Measurements from ENCODE around the gene CDX2.

DNA sequence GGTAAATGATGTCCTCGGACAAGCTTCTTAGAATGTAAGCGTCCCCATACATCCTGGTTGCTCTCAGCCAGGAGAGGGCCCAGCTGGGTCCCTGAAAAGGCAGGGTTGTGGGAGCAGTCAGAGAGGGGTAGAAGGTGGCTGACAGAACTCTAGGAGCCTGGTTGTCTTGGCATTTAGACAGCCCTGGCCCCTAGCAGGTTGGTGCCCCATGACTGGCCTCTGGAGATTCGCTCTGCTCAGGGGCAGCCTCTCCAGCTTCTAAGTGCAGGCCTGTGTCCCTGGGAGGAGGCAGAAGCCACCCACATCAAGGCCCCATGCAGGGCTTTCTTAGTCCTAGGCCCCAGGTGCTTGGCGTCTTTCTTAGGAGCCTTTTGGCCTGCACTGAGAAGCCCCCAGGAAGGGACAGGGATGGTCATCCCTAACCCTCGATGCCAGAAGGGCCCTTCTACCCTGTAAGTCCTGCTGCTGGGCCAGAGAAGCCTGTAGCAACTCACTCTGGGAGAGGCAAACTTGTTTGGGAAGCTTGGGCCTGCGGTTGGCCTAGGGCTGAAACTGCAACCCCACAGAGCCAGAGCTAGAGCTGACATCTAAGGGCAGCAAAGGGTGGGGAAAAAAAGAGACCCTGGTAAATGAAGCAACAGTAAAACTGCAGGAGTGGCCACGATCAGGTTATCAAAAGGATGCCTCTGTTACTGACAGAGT, 2.8 kb upstream of the CDX2 start:
- no peak for TF ChIP-seq POLR2A (IDR thresholded peaks at IDR 0.05)
- TF ChIP-seq, protein P1, sequence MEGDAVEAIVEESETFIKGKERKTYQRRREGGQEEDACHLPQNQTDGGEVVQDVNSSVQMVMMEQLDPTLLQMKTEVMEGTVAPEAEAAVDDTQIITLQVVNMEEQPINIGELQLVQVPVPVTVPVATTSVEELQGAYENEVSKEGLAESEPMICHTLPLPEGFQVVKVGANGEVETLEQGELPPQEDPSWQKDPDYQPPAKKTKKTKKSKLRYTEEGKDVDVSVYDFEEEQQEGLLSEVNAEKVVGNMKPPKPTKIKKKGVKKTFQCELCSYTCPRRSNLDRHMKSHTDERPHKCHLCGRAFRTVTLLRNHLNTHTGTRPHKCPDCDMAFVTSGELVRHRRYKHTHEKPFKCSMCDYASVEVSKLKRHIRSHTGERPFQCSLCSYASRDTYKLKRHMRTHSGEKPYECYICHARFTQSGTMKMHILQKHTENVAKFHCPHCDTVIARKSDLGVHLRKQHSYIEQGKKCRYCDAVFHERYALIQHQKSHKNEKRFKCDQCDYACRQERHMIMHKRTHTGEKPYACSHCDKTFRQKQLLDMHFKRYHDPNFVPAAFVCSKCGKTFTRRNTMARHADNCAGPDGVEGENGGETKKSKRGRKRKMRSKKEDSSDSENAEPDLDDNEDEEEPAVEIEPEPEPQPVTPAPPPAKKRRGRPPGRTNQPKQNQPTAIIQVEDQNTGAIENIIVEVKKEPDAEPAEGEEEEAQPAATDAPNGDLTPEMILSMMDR (IDR thresholded peaks at IDR 0.05), result no peak

Measured in lower leg skin (tissue), 3 donors.